HCT116 (cell line): ENCODE results near the gene FAM114A1. TPM values are rescaled to one million over a fixed set of nuclear protein-coding genes. Genes with fewer than 3 reads are reported as not detected.

ENCODE experiments used
- ATAC-seq: fragments of 200-7000 bp; cut with Tn5 transposase; 2 replicates; pipeline ENCODE4 v1.9.1; 2020; ENCODE audit warnings: mild to moderate bottlenecking, moderate library complexity
- BruUV-seq: library from RNA; stranded (reverse); fragments of 400-500 nt; replicated peaks from 2 replicates; lab custom pipeline; 2021; lab: Mats Ljungman, UMichigan
- CTCF ChIA-PET: fragments of 300-600 bp; sonication (Branson Sonifier 250); formaldehyde crosslinking; loops from one replicate; lab custom pipeline; 2021; ENCODE audit warnings: antibody characterized with exemption; lab: Charles Lee
- POLR2A ChIA-PET: fragments of 300-600, 350-600 bp; sonication (Branson Sonifier 250); formaldehyde crosslinking; loops from one replicate; lab custom pipeline; 2021; ENCODE audit warnings: antibody characterized with exemption; lab: Charles Lee
- RAD21 ChIA-PET, 2 experiments: fragments of 300-600 bp; sonication (Branson Sonifier 250); formaldehyde crosslinking; loops; one replicate each; lab custom pipeline; 2023; ENCODE audit warnings: low total read pairs in 2 of 2; ENCODE audit not compliant: uncharacterized antibody in 2 of 2, unreplicated experiment in 2 of 2, low non-redundant PET in 1 of 2; lab: Charles Lee
- DNase-seq: peaks from one replicate; pipeline ENCODE4 v3.0.0-alpha.2; 2010; ENCODE audit warnings: low read depth, low spot score
- H2AFZ ChIP-seq: fragments of 200-600 bp; shearing (Covaris generic), sonication (generic); 2 replicates; pipeline ENCODE4 v1.6.1; 2017; ENCODE audit warnings: low read depth, mixed run types, mixed read lengths, antibody characterized with exemption, low read length; ENCODE audit not compliant: poor library complexity, severe bottlenecking
- H3K27ac ChIP-seq: 2 replicates; pipeline ENCODE4 v1.5.1; 2012; ENCODE audit warnings: low read depth, low read length
- H3K27me3 ChIP-seq: fragments of 200-600 bp; sonication (generic); 2 replicates; pipeline ENCODE4 v1.6.1; 2016; ENCODE audit warnings: mixed run types, low read length, mixed read lengths; ENCODE audit not compliant: insufficient read depth
- H3K36me3 ChIP-seq, 2 experiments: fragments of 200-500 bp in 1 of 2; fragments of 200-600 bp in 1 of 2; sonication (Bioruptor generic) in 1 of 2; sonication (generic) in 1 of 2; 2 replicates each; pipeline versions ENCODE4 v1.5.1 to v1.6.1; 2014 to 2016; ENCODE audit warnings: low read length in 2 of 2, inconsistent platforms in 1 of 2, mixed read lengths in 1 of 2, mixed run types in 1 of 2; ENCODE audit not compliant: insufficient read depth in 2 of 2, control insufficient read depth in 1 of 2
- H3K4me1 ChIP-seq, 2 experiments: fragments of 200-600 bp in 1 of 2; sonication (generic) in 1 of 2; 2 replicates each; pipeline versions ENCODE4 v1.5.1 to v1.6.1; 2012 to 2017; ENCODE audit warnings: low read length in 2 of 2, inconsistent platforms in 1 of 2, mild to moderate bottlenecking in 1 of 2, mixed read lengths in 1 of 2, mixed run types in 1 of 2, moderate library complexity in 1 of 2; ENCODE audit not compliant: insufficient read depth in 2 of 2, control insufficient read depth in 1 of 2
- H3K4me2 ChIP-seq: fragments of 200-600 bp; sonication (generic); 2 replicates; pipeline ENCODE4 v1.6.1; 2017; ENCODE audit warnings: mixed run types, low read length, mixed read lengths
- H3K4me3 ChIP-seq, 2 experiments: fragments of 200-600 bp in 1 of 2; sonication (generic) in 1 of 2; replicated peaks in 1 of 2; 2 replicates each; pipeline ENCODE4 v1.5.1; 2011 to 2016; ENCODE audit warnings: low read length in 2 of 2, control low read depth in 1 of 2, low read depth in 1 of 2, mild to moderate bottlenecking in 1 of 2, mixed read lengths in 1 of 2, mixed run types in 1 of 2
- H3K79me2 ChIP-seq: fragments of 200-600 bp; sonication (generic); 2 replicates; pipeline ENCODE4 v1.6.1; 2017; ENCODE audit warnings: mild to moderate bottlenecking, mixed run types, low read length, moderate library complexity, mixed read lengths; ENCODE audit not compliant: insufficient read depth
- H3K9ac ChIP-seq: fragments of 200-600 bp; sonication (generic); 2 replicates; pipeline ENCODE4 v1.6.1; 2016; ENCODE audit warnings: low read length, mixed read lengths
- H3K9me2 ChIP-seq: fragments of 200-600 bp; sonication (generic), shearing (Covaris generic); 2 replicates; pipeline ENCODE4 v1.6.1; 2017; ENCODE audit warnings: mixed run types, mild to moderate bottlenecking, moderate library complexity; ENCODE audit not compliant: insufficient read depth
- H3K9me3 ChIP-seq, 2 experiments: fragments of 200-500 bp in 1 of 2; fragments of 200-600 bp in 1 of 2; sonication (Bioruptor generic) in 1 of 2; sonication (generic) in 1 of 2; 2 replicates each; pipeline ENCODE4 v1.6.1; 2014 to 2017; ENCODE audit warnings: low read length in 2 of 2, mixed read lengths in 2 of 2, inconsistent platforms in 1 of 2, low read depth in 1 of 2, mild to moderate bottlenecking in 1 of 2, mixed run types in 1 of 2, moderate library complexity in 1 of 2; ENCODE audit not compliant: control insufficient read depth in 1 of 2, insufficient read depth in 1 of 2
- H4K20me1 ChIP-seq: fragments of 200-600 bp; sonication (generic), shearing (Covaris generic); 2 replicates; pipeline ENCODE4 v1.6.1; 2017; ENCODE audit warnings: mixed run types, mild to moderate bottlenecking, moderate library complexity; ENCODE audit not compliant: insufficient read depth
- CBX3 ChIP-seq: IDR thresholded peaks from 2 replicates; pipeline ENCODE4 v1.6.1; 2012; ENCODE audit warnings: low read depth
- EGR1 ChIP-seq: IDR thresholded peaks from 2 replicates; pipeline ENCODE4 v1.6.1; 2012; ENCODE audit warnings: low read depth
- ELF1 ChIP-seq: IDR thresholded peaks from 2 replicates; pipeline ENCODE4 v1.6.1; 2012; ENCODE audit warnings: low read depth, borderline replicate concordance
- EZH2phosphoT487 ChIP-seq: fragments of 200-600 bp; IDR thresholded peaks from 2 replicates; pipeline ENCODE4 v1.6.1; 2018; ENCODE audit warnings: antibody characterized with exemption, borderline replicate concordance
- FOSL1 ChIP-seq: IDR thresholded peaks from 2 replicates; pipeline ENCODE4 v1.6.1; 2012; ENCODE audit warnings: low read depth
- POLR2A ChIP-seq: IDR thresholded peaks from 2 replicates; pipeline ENCODE4 v1.7.0; 2011; ENCODE audit warnings: borderline replicate concordance; ENCODE audit not compliant: insufficient read depth, insufficient read length; ENCODE audit errors: extremely low read depth
- POLR2AphosphoS5 ChIP-seq: IDR thresholded peaks from 2 replicates; pipeline ENCODE4 v1.6.1; 2011; ENCODE audit warnings: mild to moderate bottlenecking, low read depth, low read length, moderate library complexity
- RAD21 ChIP-seq: IDR thresholded peaks from 2 replicates; pipeline ENCODE4 v1.6.1; 2012; ENCODE audit warnings: low read depth, mild to moderate bottlenecking
- SIN3A ChIP-seq: IDR thresholded peaks from 2 replicates; pipeline ENCODE4 v1.6.1; 2012; ENCODE audit warnings: low read depth
- SP1 ChIP-seq: IDR thresholded peaks from 2 replicates; pipeline ENCODE4 v1.6.1; 2012; ENCODE audit warnings: low read depth
- SRF ChIP-seq: IDR thresholded peaks from 2 replicates; pipeline ENCODE4 v1.6.1; 2012; ENCODE audit warnings: low read depth
- TCF7L2 ChIP-seq: IDR thresholded peaks from 2 replicates; pipeline ENCODE4 v1.7.0; 2011; ENCODE audit warnings: borderline replicate concordance, inconsistent platforms; ENCODE audit not compliant: insufficient read depth, insufficient read length; ENCODE audit errors: extremely low read depth
- YY1 ChIP-seq: IDR thresholded peaks from 2 replicates; pipeline ENCODE4 v1.6.1; 2011; ENCODE audit warnings: low read length, low read depth, moderate library complexity, mild to moderate bottlenecking; ENCODE audit not compliant: insufficient replicate concordance; ENCODE audit errors: extremely low read depth
- ZFX ChIP-seq: fragments of 450-650 bp; IDR thresholded peaks from 2 replicates; pipeline ENCODE4 v1.6.1; 2017
- ZNF274 ChIP-seq: fragments of 200-500 bp; sonication (Bioruptor generic); IDR thresholded peaks from 2 replicates; pipeline ENCODE4 v1.6.1; 2014; ENCODE audit warnings: mild to moderate bottlenecking, low read depth, low read length, inconsistent platforms
- intact Hi-C: fragments of 100-400 bp; cut with micrococcal nuclease; formaldehyde crosslinking; loops from 2 replicates; pipeline ENCODE4 v1.10.0; 2022
- total RNA-seq: library from RNA; stranded (reverse); gene quantifications from one replicate; pipeline ENCODE4 v1.2.1, GENCODE V29; 2021; ENCODE audit not compliant: unreplicated experiment
- TF ChIP-seq, protein P1 (sequence below), 3 experiments: fragments of 200-600 bp in 1 of 3; sonication (generic) in 1 of 3; IDR thresholded peaks in 2 of 3; conservative IDR thresholded peaks in 1 of 3; 2 replicates each; pipeline ENCODE4 v1.5.1; 2012 to 2017; ENCODE audit warnings: low read depth in 2 of 3, low read length in 2 of 3, antibody characterized with exemption in 1 of 3, borderline replicate concordance in 1 of 3, control low read depth in 1 of 3, mild to moderate bottlenecking in 1 of 3, mixed read lengths in 1 of 3, mixed run types in 1 of 3, moderate library complexity in 1 of 3; ENCODE audit not compliant: insufficient read depth in 1 of 3
- TF ChIP-seq, protein P2 (sequence below): IDR thresholded peaks from 2 replicates; pipeline ENCODE4 v1.6.1; 2012
- TF ChIP-seq, protein P3 (sequence below): IDR thresholded peaks from 2 replicates; pipeline ENCODE4 v1.6.1; 2011; ENCODE audit warnings: mild to moderate bottlenecking, low read length, moderate library complexity; ENCODE audit not compliant: insufficient replicate concordance; ENCODE audit errors: extremely low read depth
- TF ChIP-seq, protein P4 (sequence below): IDR thresholded peaks from 2 replicates; pipeline ENCODE4 v1.6.1; 2012
- TF ChIP-seq, protein P5 (sequence below): IDR thresholded peaks from 2 replicates; pipeline ENCODE4 v1.6.1; 2012; ENCODE audit warnings: low read depth

The FAM114A1 gene
- total RNA-seq, 1 experiment from 2014 or later = 35.6 TPM

DNA sequence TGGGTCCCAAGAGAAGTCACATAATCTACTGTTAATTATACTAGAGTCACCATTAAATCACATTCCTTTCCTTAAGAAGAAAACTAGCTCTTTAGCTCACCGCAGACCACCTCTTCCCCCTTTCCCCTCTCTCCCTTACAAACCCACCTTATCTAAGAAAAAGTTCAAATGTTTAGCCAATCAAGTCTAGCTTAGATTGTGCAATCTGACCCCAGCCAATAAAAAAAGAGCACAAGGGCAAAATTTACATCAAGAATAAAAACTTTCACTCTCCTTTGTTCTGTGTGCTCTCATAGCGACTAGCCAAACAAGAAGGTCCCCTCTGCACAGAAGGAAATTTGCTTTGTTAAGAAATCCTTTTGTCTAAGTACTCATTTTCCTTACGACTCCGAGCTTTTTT lies 88.4 kb downstream of the FAM114A1 start:
- Histone ChIP-seq H3K9me2 (no peaks in the 10 kb centered on the region), H3K9ac (no peak overlapping the region), H4K20me1 (no peaks in the 10 kb centered on the region), H2AFZ (no peak overlapping the region), H3K27me3 (peaks cover 9% of the 10 kb centered on the region; the same call in 1 of the 2 replicates), H3K36me3 (no peaks in the 10 kb centered on the region), H3K27ac (no peak overlapping the region), H3K4me3 (no peak overlapping the region), H3K9me3 (no peaks in the 10 kb centered on the region), H3K79me2 (no peaks in the 10 kb centered on the region), H3K4me2 (no peak overlapping the region), H3K4me1 (no peaks in the 10 kb centered on the region)
- CTCF ChIA-PET = no interaction called here
- no TSS peak for BruUV-seq
- no peak for TF ChIP-seq TCF7L2
- no peak for TF ChIP-seq ZNF274
- no peak for TF ChIP-seq POLR2A
- TF ChIP-seq ZFX = no peak
- TF ChIP-seq, protein P1, sequence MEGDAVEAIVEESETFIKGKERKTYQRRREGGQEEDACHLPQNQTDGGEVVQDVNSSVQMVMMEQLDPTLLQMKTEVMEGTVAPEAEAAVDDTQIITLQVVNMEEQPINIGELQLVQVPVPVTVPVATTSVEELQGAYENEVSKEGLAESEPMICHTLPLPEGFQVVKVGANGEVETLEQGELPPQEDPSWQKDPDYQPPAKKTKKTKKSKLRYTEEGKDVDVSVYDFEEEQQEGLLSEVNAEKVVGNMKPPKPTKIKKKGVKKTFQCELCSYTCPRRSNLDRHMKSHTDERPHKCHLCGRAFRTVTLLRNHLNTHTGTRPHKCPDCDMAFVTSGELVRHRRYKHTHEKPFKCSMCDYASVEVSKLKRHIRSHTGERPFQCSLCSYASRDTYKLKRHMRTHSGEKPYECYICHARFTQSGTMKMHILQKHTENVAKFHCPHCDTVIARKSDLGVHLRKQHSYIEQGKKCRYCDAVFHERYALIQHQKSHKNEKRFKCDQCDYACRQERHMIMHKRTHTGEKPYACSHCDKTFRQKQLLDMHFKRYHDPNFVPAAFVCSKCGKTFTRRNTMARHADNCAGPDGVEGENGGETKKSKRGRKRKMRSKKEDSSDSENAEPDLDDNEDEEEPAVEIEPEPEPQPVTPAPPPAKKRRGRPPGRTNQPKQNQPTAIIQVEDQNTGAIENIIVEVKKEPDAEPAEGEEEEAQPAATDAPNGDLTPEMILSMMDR (IDR thresholded peaks at IDR 0.05 in 2 of 3, conservative IDR thresholded peaks at IDR 0.05 in 1 of 3; ENCODE audit: borderline replicate concordance in 1 of 3, insufficient read depth in 1 of 3, low read depth in 2 of 3, low read length in 2 of 3) = no peak
- no peak for TF ChIP-seq POLR2AphosphoS5
- no peak for TF ChIP-seq RAD21
- TF ChIP-seq CBX3 = no peak
- TF ChIP-seq, protein P2, sequence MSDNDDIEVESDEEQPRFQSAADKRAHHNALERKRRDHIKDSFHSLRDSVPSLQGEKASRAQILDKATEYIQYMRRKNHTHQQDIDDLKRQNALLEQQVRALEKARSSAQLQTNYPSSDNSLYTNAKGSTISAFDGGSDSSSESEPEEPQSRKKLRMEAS = no peak
- TF ChIP-seq, protein P3, sequence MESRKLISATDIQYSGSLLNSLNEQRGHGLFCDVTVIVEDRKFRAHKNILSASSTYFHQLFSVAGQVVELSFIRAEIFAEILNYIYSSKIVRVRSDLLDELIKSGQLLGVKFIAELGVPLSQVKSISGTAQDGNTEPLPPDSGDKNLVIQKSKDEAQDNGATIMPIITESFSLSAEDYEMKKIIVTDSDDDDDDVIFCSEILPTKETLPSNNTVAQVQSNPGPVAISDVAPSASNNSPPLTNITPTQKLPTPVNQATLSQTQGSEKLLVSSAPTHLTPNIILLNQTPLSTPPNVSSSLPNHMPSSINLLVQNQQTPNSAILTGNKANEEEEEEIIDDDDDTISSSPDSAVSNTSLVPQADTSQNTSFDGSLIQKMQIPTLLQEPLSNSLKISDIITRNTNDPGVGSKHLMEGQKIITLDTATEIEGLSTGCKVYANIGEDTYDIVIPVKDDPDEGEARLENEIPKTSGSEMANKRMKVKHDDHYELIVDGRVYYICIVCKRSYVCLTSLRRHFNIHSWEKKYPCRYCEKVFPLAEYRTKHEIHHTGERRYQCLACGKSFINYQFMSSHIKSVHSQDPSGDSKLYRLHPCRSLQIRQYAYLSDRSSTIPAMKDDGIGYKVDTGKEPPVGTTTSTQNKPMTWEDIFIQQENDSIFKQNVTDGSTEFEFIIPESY = no peak
- TF ChIP-seq SRF = no peak
- TF ChIP-seq ELF1 = no peak
- TF ChIP-seq EGR1 = no peak
- TF ChIP-seq, protein P4, sequence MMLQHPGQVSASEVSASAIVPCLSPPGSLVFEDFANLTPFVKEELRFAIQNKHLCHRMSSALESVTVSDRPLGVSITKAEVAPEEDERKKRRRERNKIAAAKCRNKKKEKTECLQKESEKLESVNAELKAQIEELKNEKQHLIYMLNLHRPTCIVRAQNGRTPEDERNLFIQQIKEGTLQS = no peak
- no peak for TF ChIP-seq SIN3A
- TF ChIP-seq EZH2phosphoT487 = no peak
- TF ChIP-seq YY1 = no peak
- TF ChIP-seq, protein P5, sequence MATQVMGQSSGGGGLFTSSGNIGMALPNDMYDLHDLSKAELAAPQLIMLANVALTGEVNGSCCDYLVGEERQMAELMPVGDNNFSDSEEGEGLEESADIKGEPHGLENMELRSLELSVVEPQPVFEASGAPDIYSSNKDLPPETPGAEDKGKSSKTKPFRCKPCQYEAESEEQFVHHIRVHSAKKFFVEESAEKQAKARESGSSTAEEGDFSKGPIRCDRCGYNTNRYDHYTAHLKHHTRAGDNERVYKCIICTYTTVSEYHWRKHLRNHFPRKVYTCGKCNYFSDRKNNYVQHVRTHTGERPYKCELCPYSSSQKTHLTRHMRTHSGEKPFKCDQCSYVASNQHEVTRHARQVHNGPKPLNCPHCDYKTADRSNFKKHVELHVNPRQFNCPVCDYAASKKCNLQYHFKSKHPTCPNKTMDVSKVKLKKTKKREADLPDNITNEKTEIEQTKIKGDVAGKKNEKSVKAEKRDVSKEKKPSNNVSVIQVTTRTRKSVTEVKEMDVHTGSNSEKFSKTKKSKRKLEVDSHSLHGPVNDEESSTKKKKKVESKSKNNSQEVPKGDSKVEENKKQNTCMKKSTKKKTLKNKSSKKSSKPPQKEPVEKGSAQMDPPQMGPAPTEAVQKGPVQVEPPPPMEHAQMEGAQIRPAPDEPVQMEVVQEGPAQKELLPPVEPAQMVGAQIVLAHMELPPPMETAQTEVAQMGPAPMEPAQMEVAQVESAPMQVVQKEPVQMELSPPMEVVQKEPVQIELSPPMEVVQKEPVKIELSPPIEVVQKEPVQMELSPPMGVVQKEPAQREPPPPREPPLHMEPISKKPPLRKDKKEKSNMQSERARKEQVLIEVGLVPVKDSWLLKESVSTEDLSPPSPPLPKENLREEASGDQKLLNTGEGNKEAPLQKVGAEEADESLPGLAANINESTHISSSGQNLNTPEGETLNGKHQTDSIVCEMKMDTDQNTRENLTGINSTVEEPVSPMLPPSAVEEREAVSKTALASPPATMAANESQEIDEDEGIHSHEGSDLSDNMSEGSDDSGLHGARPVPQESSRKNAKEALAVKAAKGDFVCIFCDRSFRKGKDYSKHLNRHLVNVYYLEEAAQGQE = no peak
- TF ChIP-seq SP1 = no peak
- TF ChIP-seq FOSL1 = no peak
- DNase-seq (no peak), ATAC-seq (no peak)
- intact Hi-C loops = no loop called here
- POLR2A ChIA-PET = no interaction called here
- RAD21 ChIA-PET = no interaction called here
